SK-N-SH (cell line): ENCODE data around the gene PCBP3. TPM values are rescaled to one million over a fixed set of nuclear protein-coding genes. Genes with fewer than 3 reads are reported as not detected.

Experiments
- CTCF ChIA-PET: fragments of 300-600, 350-600 bp; formaldehyde crosslinking; extraction: SDS; loops from one replicate; lab custom pipeline; 2021; lab: Yijun Ruan, JAX
- POLR2A ChIA-PET: fragments of 350-600 bp; sonication (Branson Sonifier 250); formaldehyde crosslinking; extraction: SDS; loops from one replicate; lab custom pipeline; 2020; ENCODE audit warnings: antibody characterized with exemption, inconsistent platforms; lab: Yijun Ruan, JAX
- DNase-seq: peaks from one replicate; pipeline ENCODE4 v3.0.0; 2012
- H2AFZ ChIP-seq: fragments of 200-600 bp; sonication (generic); 2 replicates; pipeline ENCODE4 v1.8.1; 2016; ENCODE audit warnings: antibody characterized with exemption, mild to moderate bottlenecking, low read depth
- H3F3A ChIP-seq: fragments of 200-600 bp; sonication (generic); replicated peaks from 2 replicates; pipeline ENCODE3; 2016; ENCODE audit warnings: antibody characterized with exemption, mild to moderate bottlenecking; ENCODE audit not compliant: insufficient read depth
- H3K27ac ChIP-seq, 2 experiments: fragments of 200-500 bp in 1 of 2; fragments of 200-600 bp in 1 of 2; sonication (Bioruptor generic) in 1 of 2; sonication (generic), shearing (Covaris generic) in 1 of 2; 2 replicates each; pipeline versions ENCODE4 v1.5.1 to v1.6.1; 2014 to 2016; ENCODE audit warnings: low read depth in 2 of 2, inconsistent platforms in 1 of 2, low read length in 1 of 2, mild to moderate bottlenecking in 1 of 2, mixed read lengths in 1 of 2
- H3K27me3 ChIP-seq: fragments of 200-600 bp; sonication (generic), shearing (Covaris generic); 2 replicates; pipeline ENCODE4 v1.6.1; 2016; ENCODE audit warnings: mixed run types; ENCODE audit not compliant: insufficient read depth
- H3K36me3 ChIP-seq, 2 experiments: fragments of 200-500 bp in 1 of 2; fragments of 200-600 bp in 1 of 2; sonication (Bioruptor generic) in 1 of 2; sonication (generic) in 1 of 2; replicated peaks in 1 of 2; 2 replicates each; pipeline versions ENCODE3 to v1.5.1; 2014 to 2016; ENCODE audit warnings: low read length in 1 of 2, mild to moderate bottlenecking in 1 of 2; ENCODE audit not compliant: insufficient read depth in 2 of 2, control insufficient read depth in 1 of 2
- H3K4me1 ChIP-seq, 2 experiments: fragments of 200-500 bp in 1 of 2; fragments of 200-600 bp in 1 of 2; sonication (Bioruptor generic) in 1 of 2; sonication (generic), shearing (Covaris generic) in 1 of 2; 2 replicates each; pipeline versions ENCODE4 v1.5.1 to v1.6.1; 2014 to 2016; ENCODE audit warnings: low read depth in 1 of 2, low read length in 1 of 2, mixed run types in 1 of 2; ENCODE audit not compliant: insufficient read depth in 2 of 2, control insufficient read depth in 1 of 2
- H3K4me2 ChIP-seq: fragments of 200-600 bp; sonication (generic), shearing (Covaris generic); 2 replicates; pipeline ENCODE4 v1.6.1; 2017; ENCODE audit warnings: mixed run types
- H3K4me3 ChIP-seq, 2 experiments: fragments of 200-500 bp in 1 of 2; fragments of 200-600 bp in 1 of 2; sonication (Bioruptor generic) in 1 of 2; sonication (generic), shearing (Covaris generic) in 1 of 2; 2 replicates each; pipeline versions ENCODE4 v1.5.1 to v1.8.1; 2014 to 2016; ENCODE audit warnings: low read depth in 2 of 2, inconsistent platforms in 1 of 2, low read length in 1 of 2, mild to moderate bottlenecking in 1 of 2, mixed read lengths in 1 of 2, moderate library complexity in 1 of 2
- H3K79me2 ChIP-seq: fragments of 200-600 bp; sonication (generic); 2 replicates; pipeline ENCODE4 v1.8.1; 2017; ENCODE audit warnings: mild to moderate bottlenecking; ENCODE audit not compliant: insufficient read depth
- H3K9ac ChIP-seq: fragments of 200-600 bp; sonication (generic); 2 replicates; pipeline ENCODE4 v1.6.1; 2017; ENCODE audit warnings: mixed run types
- H3K9me2 ChIP-seq: fragments of 200-600 bp; sonication (generic); 2 replicates; pipeline ENCODE4 v1.6.1; 2017; ENCODE audit warnings: mixed run types
- H3K9me3 ChIP-seq: fragments of 200-600 bp; sonication (generic); 2 replicates; pipeline ENCODE4 v1.6.1; 2017; ENCODE audit warnings: mixed run types, mild to moderate bottlenecking, moderate library complexity
- H4K20me1 ChIP-seq: fragments of 200-600 bp; sonication (generic); 2 replicates; pipeline ENCODE4 v1.6.1; 2017; ENCODE audit warnings: mild to moderate bottlenecking, mixed run types; ENCODE audit not compliant: insufficient read depth
- EP300 ChIP-seq, 2 experiments: IDR thresholded peaks; 2 replicates each; pipeline versions ENCODE4 v1.4.0 to v1.6.1; 2012; ENCODE audit warnings: borderline replicate concordance in 1 of 2, low read depth in 1 of 2, low read length in 1 of 2
- EZH2phosphoT487 ChIP-seq: fragments of 200-600 bp; sonication (generic); IDR thresholded peaks from 2 replicates; pipeline ENCODE4 v1.6.1; 2017; ENCODE audit warnings: low read depth, mixed run types, mild to moderate bottlenecking, antibody characterized with exemption, moderate library complexity, borderline replicate concordance
- FOXJ3 ChIP-seq: sonication (generic); formaldehyde crosslinking; IDR thresholded peaks from 2 replicates; pipeline ENCODE4 v1.5.1; 2020; ENCODE audit warnings: mild to moderate bottlenecking, missing genetic modification reagents
- FOXM1 ChIP-seq: IDR thresholded peaks from 2 replicates; pipeline ENCODE4 v1.4.0; 2012; ENCODE audit warnings: low read depth, mild to moderate bottlenecking
- GABPA ChIP-seq: IDR thresholded peaks from 2 replicates; pipeline ENCODE4 v1.4.0; 2012; ENCODE audit warnings: low read depth, mild to moderate bottlenecking
- MEF2A ChIP-seq: IDR thresholded peaks from 2 replicates; pipeline ENCODE4 v1.4.0; 2012; ENCODE audit warnings: low read depth, borderline replicate concordance
- POLR2AphosphoS5 ChIP-seq: IDR thresholded peaks from 2 replicates; pipeline ENCODE4 v1.6.1; 2012; ENCODE audit warnings: low read depth, low read length
- RFX5 ChIP-seq: IDR thresholded peaks from 2 replicates; pipeline ENCODE4 v1.6.1; 2012; ENCODE audit warnings: mild to moderate bottlenecking, improper control_type of control experiment, low read length
- SMC3 ChIP-seq: IDR thresholded peaks from 2 replicates; pipeline ENCODE4 v1.6.1; 2012; ENCODE audit warnings: low read depth, low read length, improper control_type of control experiment
- TEAD4 ChIP-seq: IDR thresholded peaks from 2 replicates; pipeline ENCODE4 v1.4.0; 2012; ENCODE audit warnings: mild to moderate bottlenecking, borderline replicate concordance; ENCODE audit not compliant: insufficient read depth
- USF2 ChIP-seq: fragments of 150-350 bp; IDR thresholded peaks from 2 replicates; pipeline ENCODE4 v1.6.1; 2017; ENCODE audit warnings: antibody characterized with exemption, low read length, low read depth, borderline replicate concordance
- YY1 ChIP-seq: IDR thresholded peaks from 2 replicates; pipeline ENCODE4 v1.4.0; 2012; ENCODE audit warnings: low read depth, mild to moderate bottlenecking
- ZBTB33 ChIP-seq: IDR thresholded peaks from 2 replicates; pipeline ENCODE4 v1.4.0; 2012; ENCODE audit warnings: low read depth, borderline replicate concordance
- WGBS: methylation state at CpG from one replicate; pipeline ENCODE4 v1.1.6; 2017; ENCODE audit warnings: low lambda C conversion rate; 5-methylcytosine and 5-hydroxymethylcytosine counted together
- polyA plus RNA-seq, 3 experiments: library from polyadenylated mRNA; depleted of rRNA; stranded (reverse); fragments of >200 nt; gene quantifications; 2 replicates each; pipeline ENCODE4 v1.2.3, GENCODE V29; 2012
- TF ChIP-seq, protein P1 (sequence below): fragments of 150-350 bp; IDR thresholded peaks from 2 replicates; pipeline ENCODE4 v1.6.1; 2016; ENCODE audit warnings: mild to moderate bottlenecking, low read depth, low read length

The PCBP3 gene
- polyA plus RNA-seq, 1 of the 3 experiments (the other 2 are of a cell fraction), result 9.5 TPM

DNA sequence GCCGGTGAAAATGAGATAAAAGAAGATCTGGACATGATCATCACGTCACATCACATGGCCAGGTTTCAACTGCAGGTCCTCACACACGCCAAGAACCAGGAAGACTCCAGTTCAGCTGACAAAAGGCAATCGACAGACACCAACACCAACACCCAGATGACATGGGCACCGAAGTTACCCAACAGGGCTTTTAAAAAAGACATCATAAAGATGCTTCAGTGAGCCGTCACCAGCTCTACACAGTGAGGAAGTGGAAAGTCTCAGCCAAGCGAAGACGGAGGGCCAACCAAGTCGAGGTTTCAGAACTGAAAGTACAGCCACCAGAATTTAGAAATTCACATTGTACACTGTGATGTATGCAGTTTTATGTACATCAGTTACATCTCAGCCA, 183.8 kb downstream of the PCBP3 start:
- 96% methylated on average over 9 of the region's 9 CpGs for WGBS
- ChIA-PET POLR2A (no interaction called here), CTCF (interaction anchor here (1.1 to 4.0 kb wide), 4 partner anchors 47 to 271 kb away, joined by 3 to 27 read pairs (median 5); no protein-coding TSS in a partner anchor)
- Histone ChIP-seq H3K9me3 (no peaks in the 10 kb centered on the region), H2AFZ (no peak overlapping the region), H3K36me3 (no peaks in the 10 kb centered on the region), H3K27ac (no peak overlapping the region), H4K20me1 (no peaks in the 10 kb centered on the region), H3K4me3 (no peak overlapping the region), H3F3A (no peaks in the 10 kb centered on the region), H3K9me2 (no peaks in the 10 kb centered on the region), H3K27me3 (no peaks in the 10 kb centered on the region), H3K4me2 (no peak overlapping the region), H3K4me1 (peaks cover 0 to 29% of the 10 kb centered on the region in 2 experiments; a peak in 1 of 4 replicates), H3K9ac (no peak overlapping the region), H3K79me2 (no peaks in the 10 kb centered on the region)
- TF ChIP-seq FOXJ3 (no peak), RFX5 (no peak), SMC3 (no peak), USF2 (no peak), POLR2AphosphoS5 (no peak), YY1 (no peak), EZH2phosphoT487 (no peak), MEF2A (no peak), EP300 (IDR thresholded peaks at IDR 0.05; ENCODE audit: borderline replicate concordance in 1 of 2, low read depth in 1 of 2, low read length in 1 of 2) (no peak), ZBTB33 (no peak), GABPA (no peak), TEAD4 (no peak), FOXM1 (no peak)
- TF ChIP-seq, protein P1, sequence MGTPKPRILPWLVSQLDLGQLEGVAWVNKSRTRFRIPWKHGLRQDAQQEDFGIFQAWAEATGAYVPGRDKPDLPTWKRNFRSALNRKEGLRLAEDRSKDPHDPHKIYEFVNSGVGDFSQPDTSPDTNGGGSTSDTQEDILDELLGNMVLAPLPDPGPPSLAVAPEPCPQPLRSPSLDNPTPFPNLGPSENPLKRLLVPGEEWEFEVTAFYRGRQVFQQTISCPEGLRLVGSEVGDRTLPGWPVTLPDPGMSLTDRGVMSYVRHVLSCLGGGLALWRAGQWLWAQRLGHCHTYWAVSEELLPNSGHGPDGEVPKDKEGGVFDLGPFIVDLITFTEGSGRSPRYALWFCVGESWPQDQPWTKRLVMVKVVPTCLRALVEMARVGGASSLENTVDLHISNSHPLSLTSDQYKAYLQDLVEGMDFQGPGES, result no peak
- no peak for DNase-seq
